Measurements from ENCODE around the gene KCNE2. TPM values are rescaled to one million over a fixed set of nuclear protein-coding genes. Genes with fewer than 3 reads are reported as not detected.
"Not testable (repeated sequence)": the region's sequence is repeated elsewhere in the genome, so short reads cannot be mapped to it uniquely, and the experiment has no call there.

Gene KCNE2
- total and polyA plus RNA-seq, 5 donors = 0.18 to 0.37 (median 0.33) TPM; not detected in 2

DNA sequence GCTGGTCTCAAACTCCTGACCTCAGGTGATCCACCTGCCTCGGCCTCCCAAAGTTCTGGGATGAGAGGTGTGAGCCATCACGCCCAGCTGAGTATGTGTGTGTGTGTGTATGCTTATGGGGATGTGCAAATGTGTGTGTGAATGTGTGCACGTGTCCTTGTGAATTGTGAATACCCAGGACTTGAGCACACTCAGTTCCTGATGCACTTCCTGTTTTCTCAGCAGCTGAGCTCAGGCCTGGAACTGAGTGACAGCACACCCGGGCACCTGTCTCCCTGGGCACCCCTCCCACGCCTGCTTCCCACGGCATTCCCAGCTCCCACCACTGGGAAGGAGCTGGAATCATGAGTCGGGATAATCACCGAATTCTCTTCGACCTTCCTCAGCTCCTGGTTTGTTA is 43.5 kb downstream of the KCNE2 start:
- intact Hi-C loops (cut with DNase I); H3K9me3 ChIP-seq (ENCODE audit: control insufficient read depth, low read length): not testable (repeated sequence)

DNA sequence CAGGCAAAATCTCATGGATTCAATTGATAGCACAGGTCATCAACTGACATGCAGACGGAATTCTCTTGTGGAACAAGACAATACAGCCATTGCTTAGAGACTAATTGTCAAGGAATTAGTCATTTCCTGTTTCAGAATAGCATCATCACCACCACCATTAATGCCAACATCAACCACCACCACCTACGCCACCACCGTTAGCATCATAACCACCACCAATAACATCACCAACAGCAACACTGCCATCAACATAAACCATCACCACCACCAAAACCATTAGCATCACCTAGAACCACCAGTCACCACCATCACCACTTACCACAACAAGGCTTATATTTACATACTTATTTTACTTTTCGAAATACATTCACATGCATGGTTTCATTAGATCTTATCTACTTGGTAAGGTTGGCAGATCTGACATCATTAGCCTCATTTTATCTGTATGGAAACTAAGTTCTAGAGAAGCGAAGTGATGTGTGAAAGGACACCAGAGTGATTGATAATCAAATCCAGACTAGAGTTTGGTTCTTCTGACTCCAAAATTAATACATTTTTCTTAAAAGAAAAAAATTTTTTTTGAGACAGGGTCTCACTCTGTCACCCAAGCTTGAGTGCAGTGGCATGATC is 53.8 kb downstream of the KCNE2 start:
- H3K27me3 ChIP-seq (ENCODE audit: control insufficient read depth, insufficient read depth); ATAC-seq; H3K4me3 ChIP-seq (ENCODE audit: low read length); H3K4me1 ChIP-seq (ENCODE audit: control insufficient read depth, insufficient read depth, low read length); intact Hi-C loops (cut with DNase I); H3K27ac ChIP-seq (ENCODE audit: low read length); H3K9me3 ChIP-seq (ENCODE audit: control insufficient read depth, low read length); DNase-seq: not testable (repeated sequence)
- whole genome bisulfite sequencing = no CpG with 5 or more reads among the region's 5 CpGs

More for the DNA sequence above, 43.5 kb downstream of the KCNE2 start:
- not testable (repeated sequence) for H3K4me1 ChIP-seq (ENCODE audit: control insufficient read depth, insufficient read depth, low read length); H3K4me3 ChIP-seq (ENCODE audit: low read length); ATAC-seq; H3K27ac ChIP-seq (ENCODE audit: low read length); H3K27me3 ChIP-seq (ENCODE audit: control insufficient read depth, insufficient read depth); DNase-seq
- WGBS = no CpG with 5 or more reads among the region's 9 CpGs

Other genes starting within 250 kb of the KCNE2 start
- 10 to 100 TPM in 3 of 4 donors, 1 to 10 TPM in 1; 8.8 to 12.8 (median 11.3) TPM for gene SMIM11, start 11.5 kb downstream of the KCNE2 start, total RNA-seq
- 9.9 TPM for gene SMIM11, start 11.5 kb downstream of the KCNE2 start, polyA plus RNA-seq
- gene SMIM34, start 59.9 kb downstream of the KCNE2 start, total RNA-seq = under 1 TPM in 2 of 4 donors, not detected in 2; 0.26 to 0.34 TPM
- gene SMIM34, start 59.9 kb downstream of the KCNE2 start, polyA plus RNA-seq = not detected
- gene KCNE1, start 148.2 kb downstream of the KCNE2 start, total RNA-seq = 10 to 100 TPM in 2 of 4 donors, 1 to 10 TPM in 2; 3.6 to 11.4 (median 9.5) TPM
- gene KCNE1, start 148.2 kb downstream of the KCNE2 start, polyA plus RNA-seq = 3.8 TPM

Measured in right cardiac atrium (tissue), 5 donors.